Right lobe of liver (tissue), 4 donors: ENCODE data around the gene ADCY1.

Source experiments
- CTCF ChIP-seq, 4 donors: fragments of 200-600 bp in 3 of 4; fragments of 450-650 bp in 1 of 4; IDR thresholded peaks; one replicate each; pipeline versions ENCODE4 v1.5.1 to v1.8.0; 2016 to 2022; ENCODE audit warnings: antibody characterized with exemption in 4 of 4, mild to moderate bottlenecking in 2 of 4
- POLR2A ChIP-seq: fragments of 450-650 bp; IDR thresholded peaks from one replicate; pipeline ENCODE4 v1.6.1; 2017; ENCODE audit warnings: antibody characterized with exemption, mild to moderate bottlenecking
- donor health status: DM: no; HTN: no; CAD: no.
- donor health status: DM: no; HTN: no; CAD: no.
- donor health status: DM: no; HTN: yes; CAD: no.

GRCh38 chr7:45684910-45685618 is 110.9 kb downstream of the ADCY1 start:
- no peak for TF ChIP-seq CTCF (IDR thresholded peaks at IDR 0.05)
- no peak for TF ChIP-seq POLR2A
